Neuronal stem cell (in vitro differentiated cells): ENCODE results near the gene DGKD.

Experiments used
- DNase-seq: peaks from one replicate; pipeline ENCODE4 v3.0.0-alpha.2; 2013; ENCODE audit warnings: low spot score
- H2AFZ ChIP-seq: one replicate; pipeline ENCODE4 v1.6.1; 2013; ENCODE audit warnings: mild to moderate bottlenecking, low read length, inconsistent platforms
- H2AK5ac ChIP-seq: 2 replicates; pipeline ENCODE4 v1.6.1; 2013; ENCODE audit warnings: low read depth, mild to moderate bottlenecking, inconsistent platforms, low read length, moderate library complexity, mixed read lengths
- H2BK120ac ChIP-seq: 2 replicates; pipeline ENCODE4 v1.6.1; 2013; ENCODE audit warnings: low read depth, mild to moderate bottlenecking, inconsistent platforms, low read length, moderate library complexity, mixed read lengths
- H2BK12ac ChIP-seq: one replicate; pipeline ENCODE4 v1.6.1; 2013; ENCODE audit warnings: low read length, inconsistent platforms
- H2BK15ac ChIP-seq: 2 replicates; pipeline ENCODE4 v1.6.1; 2013; ENCODE audit warnings: mild to moderate bottlenecking, low read length, inconsistent platforms, mixed read lengths
- H2BK5ac ChIP-seq: one replicate; pipeline ENCODE4 v1.6.1; 2013; ENCODE audit warnings: inconsistent platforms, mild to moderate bottlenecking, low read length, moderate library complexity
- H3K14ac ChIP-seq: one replicate; pipeline ENCODE4 v1.6.1; 2013; ENCODE audit warnings: low read length, inconsistent platforms
- H3K18ac ChIP-seq: 2 replicates; pipeline ENCODE4 v1.6.1; 2013; ENCODE audit warnings: low read length, inconsistent platforms
- H3K23ac ChIP-seq: 2 replicates; pipeline ENCODE4 v1.6.1; 2013; ENCODE audit warnings: low read depth, mild to moderate bottlenecking, mixed read lengths, low read length, inconsistent platforms; ENCODE audit not compliant: poor library complexity
- H3K27ac ChIP-seq: replicated peaks from 3 replicates; pipeline ENCODE4 v1.5.1; 2013; ENCODE audit warnings: low read length, inconsistent platforms
- H3K27me3 ChIP-seq, 3 experiments: 2 replicates each; pipeline ENCODE4 v1.6.1; 2013; ENCODE audit warnings: low read length in 3 of 3, mild to moderate bottlenecking in 2 of 3, inconsistent platforms in 1 of 3, low read depth in 1 of 3, mixed read lengths in 1 of 3, moderate library complexity in 1 of 3; ENCODE audit not compliant: control insufficient read depth in 3 of 3, insufficient read depth in 3 of 3
- H3K36me3 ChIP-seq, 2 donors: replicated peaks in 1 of 2; 2 replicates each; pipeline ENCODE4 v1.6.1; 2013; ENCODE audit warnings: low read length in 2 of 2; ENCODE audit not compliant: control insufficient read depth in 2 of 2, insufficient read depth in 2 of 2
- H3K4ac ChIP-seq: 2 replicates; pipeline ENCODE4 v1.6.1; 2013; ENCODE audit warnings: inconsistent platforms, mild to moderate bottlenecking, low read length, moderate library complexity
- H3K4me1 ChIP-seq, 2 donors: 1 replicate in 1 of 2; 2 replicates in 1 of 2; pipeline ENCODE4 v1.6.1; 2013; ENCODE audit warnings: low read length in 2 of 2, low read depth in 1 of 2; ENCODE audit not compliant: control insufficient read depth in 2 of 2, insufficient read depth in 1 of 2
- H3K4me2 ChIP-seq: one replicate; pipeline ENCODE4 v1.6.1; 2013; ENCODE audit warnings: mild to moderate bottlenecking, low read length, inconsistent platforms; ENCODE audit not compliant: insufficient read depth, poor library complexity, severe bottlenecking
- H3K4me3 ChIP-seq, 2 donors: 2 replicates each; pipeline ENCODE4 v1.5.1; 2013; ENCODE audit warnings: low read length in 2 of 2, mild to moderate bottlenecking in 2 of 2, inconsistent platforms in 1 of 2, moderate library complexity in 1 of 2
- H3K79me1 ChIP-seq: one replicate; pipeline ENCODE4 v1.6.1; 2013; ENCODE audit warnings: low read depth, mild to moderate bottlenecking, inconsistent platforms, low read length, moderate library complexity
- H3K9ac ChIP-seq: one replicate; pipeline ENCODE4 v1.6.1; 2013; ENCODE audit warnings: mild to moderate bottlenecking, low read depth, low read length, inconsistent platforms; ENCODE audit not compliant: poor library complexity
- H3K9me3 ChIP-seq, 2 donors: replicated peaks in 1 of 2; 2 replicates each; pipeline versions ENCODE3 to v1.6.1; 2013; ENCODE audit warnings: low read length in 2 of 2, mild to moderate bottlenecking in 2 of 2, inconsistent platforms in 1 of 2, low read depth in 1 of 2, mixed read lengths in 1 of 2, moderate library complexity in 1 of 2; ENCODE audit not compliant: control insufficient read depth in 2 of 2, insufficient read depth in 1 of 2
- H4K8ac ChIP-seq: one replicate; pipeline ENCODE4 v1.6.1; 2013; ENCODE audit warnings: low read depth, mild to moderate bottlenecking, inconsistent platforms, low read length, moderate library complexity
- H4K91ac ChIP-seq: one replicate; pipeline ENCODE4 v1.6.1; 2013; ENCODE audit warnings: low read length, low read depth, mild to moderate bottlenecking, inconsistent platforms; ENCODE audit not compliant: poor library complexity
- WGBS, 2 donors: extraction: QIAGEN DNeasy Blood & Tissue Kit; methylation state at CpG; one replicate each; pipeline ENCODE4 v1.1.7; 2013; ENCODE audit warnings: missing lambda C conversion rate in 2 of 2, mixed read lengths in 1 of 2; ENCODE audit not compliant: insufficient read length in 2 of 2, insufficient replicate concordance in 1 of 2; ENCODE audit errors: extremely low coverage in 2 of 2; 5-methylcytosine and 5-hydroxymethylcytosine counted together

Gene DGKD

DNA sequence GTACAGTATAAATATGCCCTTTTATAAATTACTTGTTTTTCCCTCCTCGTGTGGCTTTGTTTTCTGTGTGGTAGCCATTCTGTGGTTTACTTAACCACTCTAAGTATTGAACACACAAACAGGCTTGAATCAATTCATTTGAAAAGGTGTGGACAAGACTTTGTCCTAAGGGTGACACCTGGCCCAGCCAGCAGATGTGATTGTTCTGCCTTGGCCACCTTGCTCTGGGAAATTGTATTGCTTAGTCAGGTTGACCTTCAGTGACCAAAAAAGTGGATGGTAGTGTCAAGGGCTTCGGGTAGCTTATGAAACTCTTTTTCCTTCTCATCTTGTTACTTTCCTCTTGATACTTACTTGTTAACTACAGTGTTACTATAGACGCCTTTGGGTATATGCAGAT, 61.9 kb downstream of the DGKD start:
- Histone ChIP-seq H3K23ac (no peak overlapping the region), H3K18ac (no peak overlapping the region), H3K9me3 (peaks cover 0 to 12% of the 10 kb centered on the region in 2 donors), H2BK15ac (no peak overlapping the region), H3K27me3 (no peaks in the 10 kb centered on the region), H3K4me3 (no peak overlapping the region), H4K8ac (no peak overlapping the region), H3K4me1 (peaks cover 6 to 10% of the 10 kb centered on the region in 2 donors), H3K79me1 (peaks cover 5% of the 10 kb centered on the region), H3K14ac (no peak overlapping the region), H2BK120ac (no peak overlapping the region), H3K4ac (no peak overlapping the region), H2AFZ (no peak overlapping the region), H3K27ac (no peak overlapping the region), H2BK12ac (no peak overlapping the region), H4K91ac (no peak overlapping the region), H2AK5ac (no peak overlapping the region), H3K9ac (no peak overlapping the region), H3K36me3 (no peaks in the 10 kb centered on the region), H2BK5ac (no peak overlapping the region), H3K4me2 (no peak overlapping the region)
- no CpG with 5 or more reads among the region's 3 CpGs for WGBS, 2 donors
- DNase-seq, result no peak

GRCh38 chr2:233416706-233417105, 62.4 kb downstream of the DGKD start:
- no peak overlapping the region for H3K4me3 ChIP-seq
- H4K8ac ChIP-seq, result no peak overlapping the region
- H2BK15ac ChIP-seq, result no peak overlapping the region
- no peak overlapping the region for H4K91ac ChIP-seq
- H3K4me1 ChIP-seq, result peaks cover 6 to 10% of the 10 kb centered on the region in 2 donors
- no peaks in the 10 kb centered on the region for H3K27me3 ChIP-seq
- no peak overlapping the region for H3K27ac ChIP-seq
- no CpG with 5 or more reads among the region's 6 CpGs for WGBS, 2 donors
- H3K4ac ChIP-seq, result no peak overlapping the region
- H3K9me3 ChIP-seq, result peaks cover 0 to 8% of the 10 kb centered on the region in 2 donors
- H3K18ac ChIP-seq, result no peak overlapping the region
- no peak overlapping the region for H3K14ac ChIP-seq
- no peak overlapping the region for H2AFZ ChIP-seq
- H3K4me2 ChIP-seq, result no peak overlapping the region
- H3K36me3 ChIP-seq, result no peaks in the 10 kb centered on the region
- H2BK12ac ChIP-seq, result no peak overlapping the region
- no peak overlapping the region for H2AK5ac ChIP-seq
- DNase-seq, result no peak
- H3K79me1 ChIP-seq, result peaks cover 5% of the 10 kb centered on the region
- H3K23ac ChIP-seq, result no peak overlapping the region
- no peak overlapping the region for H2BK120ac ChIP-seq
- H3K9ac ChIP-seq, result no peak overlapping the region
- H2BK5ac ChIP-seq, result no peak overlapping the region

- no peak overlapping the region for H4K91ac ChIP-seq
- H2BK15ac ChIP-seq, result no peak overlapping the region
- H3K4me3 ChIP-seq, result no peak overlapping the region
- WGBS, 2 donors, result no CpG with 5 or more reads among the region's 1 CpG
- no peak overlapping the region for H3K18ac ChIP-seq
- no peak for DNase-seq
- no peak overlapping the region for H4K8ac ChIP-seq
- no peak overlapping the region for H3K9ac ChIP-seq
- H3K23ac ChIP-seq, result no peak overlapping the region
- H3K27ac ChIP-seq, result no peak overlapping the region
- no peak overlapping the region for H2AFZ ChIP-seq
- H3K4me1 ChIP-seq, result peaks cover 6 to 14% of the 10 kb centered on the region in 2 donors
- H3K27me3 ChIP-seq, result no peaks in the 10 kb centered on the region
- H3K4ac ChIP-seq, result no peak overlapping the region
- no peak overlapping the region for H2BK5ac ChIP-seq
- H2BK12ac ChIP-seq, result no peak overlapping the region
- H3K79me1 ChIP-seq, result peaks cover 5% of the 10 kb centered on the region
- H2AK5ac ChIP-seq, result no peak overlapping the region
- no peak overlapping the region for H2BK120ac ChIP-seq
- no peak overlapping the region for H3K4me2 ChIP-seq
- H3K14ac ChIP-seq, result no peak overlapping the region
- H3K9me3 ChIP-seq, result peaks cover 0 to 3% of the 10 kb centered on the region in 2 donors
- H3K36me3 ChIP-seq, result no peaks in the 10 kb centered on the region
These were observed 63.0 kb downstream of the DGKD start for GRCh38 chr2:233417282-233417681.

DNA sequence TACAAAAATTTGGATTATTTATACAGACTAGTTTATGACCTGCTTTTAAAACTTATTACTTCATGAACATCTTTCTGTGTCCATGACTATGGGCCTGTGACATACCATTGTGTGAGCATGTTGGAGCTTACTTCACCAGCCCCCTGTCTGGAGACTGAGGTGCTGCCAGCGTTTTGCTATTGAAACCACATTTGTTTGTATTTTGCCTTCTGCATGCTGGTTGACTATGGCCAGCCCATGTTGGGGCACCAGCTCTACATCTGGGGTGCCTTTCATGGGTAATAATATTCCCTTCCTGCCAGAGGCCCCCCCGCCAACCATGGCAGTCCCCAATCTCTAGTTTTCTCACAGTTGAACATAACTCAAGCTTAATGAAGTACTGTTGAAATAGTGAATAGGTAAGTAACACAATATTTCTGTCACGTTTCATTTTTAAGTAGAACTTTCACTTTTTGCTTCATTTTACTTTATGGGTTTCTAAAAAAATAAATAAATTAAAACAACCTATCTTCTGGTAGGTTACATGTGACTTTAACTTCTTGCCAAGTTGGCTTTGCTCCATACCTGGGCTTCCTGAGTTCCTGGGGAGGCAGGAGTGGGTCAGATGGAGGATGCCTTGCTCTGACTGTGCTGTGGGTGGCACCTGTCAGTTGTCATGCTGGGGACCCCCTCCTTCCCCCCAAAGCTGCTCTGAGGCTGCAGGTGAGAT, 63.9 kb downstream of the DGKD start:
- no peak overlapping the region for H3K9ac ChIP-seq
- no peak overlapping the region for H4K91ac ChIP-seq
- H2BK12ac ChIP-seq, result no peak overlapping the region
- H3K4me1 ChIP-seq, result peaks cover 6 to 14% of the 10 kb centered on the region in 2 donors
- H3K4me2 ChIP-seq, result no peak overlapping the region
- H2BK120ac ChIP-seq, result no peak overlapping the region
- H3K27me3 ChIP-seq, result no peaks in the 10 kb centered on the region
- DNase-seq, result no peak
- H2AFZ ChIP-seq, result no peak overlapping the region
- WGBS, 2 donors, result no CpG with 5 or more reads among the region's 3 CpGs
- no peak overlapping the region for H3K27ac ChIP-seq
- no peak overlapping the region for H3K4ac ChIP-seq
- H2AK5ac ChIP-seq, result no peak overlapping the region
- no peaks in the 10 kb centered on the region for H3K36me3 ChIP-seq
- no peak overlapping the region for H2BK15ac ChIP-seq
- H4K8ac ChIP-seq, result no peak overlapping the region
- H2BK5ac ChIP-seq, result no peak overlapping the region
- no peak overlapping the region for H3K18ac ChIP-seq
- peaks cover 5% of the 10 kb centered on the region for H3K79me1 ChIP-seq
- no peak overlapping the region for H3K4me3 ChIP-seq
- H3K23ac ChIP-seq, result no peak overlapping the region
- H3K9me3 ChIP-seq, result no peaks in the 10 kb centered on the region
- peak overlapping the region; percentile 32 for H3K14ac ChIP-seq
